ENCODE results near the gene AP1M1.

- TF ChIP-seq CTCF (IDR thresholded peaks at IDR 0.05) (no peak), POLR2A (IDR thresholded peaks at IDR 0.05) (no peak)
Measured at GRCh38 chr19:16223746-16224145, 26.0 kb downstream of the AP1M1 start.
